Amygdala (tissue), 56 donors: ENCODE data around the gene MAPK8IP1.

ENCODE experiments used
- DNase-seq, 56 donors: peaks; one replicate each; lab custom pipeline; 2025; lab: John Stamatoyannopoulos, UW

MAPK8IP1 gene

GRCh38 chr11:45921561-45922424, 36.3 kb downstream of the MAPK8IP1 start:
- DNase-seq = peak in 2 of 56 donors; percentile 35 to 40

- no peak for DNase-seq
Observed at GRCh38 chr11:45922425-45923082, 37.1 kb downstream of the MAPK8IP1 start, which contains the start of gene LARGE2. TSS of gene LARGE2 (plus strand) at chr11:45922656. CDS start at chr11:45922883, 227 bp downstream.

- no peak for DNase-seq
Observed at GRCh38 chr11:45924036-45924915, 38.8 kb downstream of the MAPK8IP1 start.

- DNase-seq = no peak
Observed at GRCh38 chr11:45924927-45925326, 39.5 kb downstream of the MAPK8IP1 start.

- DNase-seq = no peak
Observed at GRCh38 chr11:45925550-45925949, 40.1 kb downstream of the MAPK8IP1 start.

- DNase-seq = no peak
Observed at GRCh38 chr11:45926001-45926401, 40.5 kb downstream of the MAPK8IP1 start.

GRCh38 chr11:45926536-45927331, 41.3 kb downstream of the MAPK8IP1 start:
- DNase-seq = no peak

GRCh38 chr11:45927332-45927683, 41.9 kb downstream of the MAPK8IP1 start:
- DNase-seq = no peak

GRCh38 chr11:45927684-45928413, 42.4 kb downstream of the MAPK8IP1 start:
- DNase-seq = no peak

- DNase-seq = no peak
Observed at GRCh38 chr11:45928535-45929215, 43.2 kb downstream of the MAPK8IP1 start.

- DNase-seq = no peak
Observed at GRCh38 chr11:45929486-45930030, 44.1 kb downstream of the MAPK8IP1 start.

GRCh38 chr11:45930031-45930794, 44.8 kb downstream of the MAPK8IP1 start:
- peak in 15 of 56 donors; percentile 14 to 77 (median 47) for DNase-seq

GRCh38 chr11:45930951-45931570, 45.6 kb downstream of the MAPK8IP1 start:
- DNase-seq = no peak

- DNase-seq = no peak
Observed at GRCh38 chr11:45931739-45932138, 46.3 kb downstream of the MAPK8IP1 start.

GRCh38 chr11:45932217-45932616, 46.8 kb downstream of the MAPK8IP1 start:
- DNase-seq = no peak

- peak in 1 of 56 donors; percentile 16 for DNase-seq
Observed at GRCh38 chr11:45933131-45933831, 47.8 kb downstream of the MAPK8IP1 start.
